SK-N-MC (cell line): Measurements from ENCODE around the gene SPA17.

ENCODE experiments used
- EZH2 ChIP-seq: fragments of 200-600 bp; sonication (generic); IDR thresholded peaks from one replicate; pipeline ENCODE4 v1.6.1; 2017; ENCODE audit warnings: antibody characterized with exemption
- POLR2AphosphoS5 ChIP-seq: IDR thresholded peaks from 2 replicates; pipeline ENCODE4 v1.6.1; 2012; ENCODE audit warnings: mild to moderate bottlenecking, low read depth, low read length, borderline replicate concordance

- no peak for TF ChIP-seq POLR2AphosphoS5
- no peak for TF ChIP-seq EZH2
Observed at GRCh38 chr11:124648610-124649009, 25.1 kb upstream of the SPA17 start.
